GM19239 (cell line): ENCODE measurements around the gene TEKT3.

ENCODE experiments used
- DNase-seq: peaks from one replicate; pipeline ENCODE4 v3.0.0; 2011; ENCODE audit warnings: low spot score; ENCODE audit not compliant: insufficient read length
- FAIRE-seq: peaks from 2 replicates; lab custom pipeline; 2011; peaks lifted over from hg19 to GRCh38; lab: Jason Lieb, UNC

TEKT3 gene

DNA sequence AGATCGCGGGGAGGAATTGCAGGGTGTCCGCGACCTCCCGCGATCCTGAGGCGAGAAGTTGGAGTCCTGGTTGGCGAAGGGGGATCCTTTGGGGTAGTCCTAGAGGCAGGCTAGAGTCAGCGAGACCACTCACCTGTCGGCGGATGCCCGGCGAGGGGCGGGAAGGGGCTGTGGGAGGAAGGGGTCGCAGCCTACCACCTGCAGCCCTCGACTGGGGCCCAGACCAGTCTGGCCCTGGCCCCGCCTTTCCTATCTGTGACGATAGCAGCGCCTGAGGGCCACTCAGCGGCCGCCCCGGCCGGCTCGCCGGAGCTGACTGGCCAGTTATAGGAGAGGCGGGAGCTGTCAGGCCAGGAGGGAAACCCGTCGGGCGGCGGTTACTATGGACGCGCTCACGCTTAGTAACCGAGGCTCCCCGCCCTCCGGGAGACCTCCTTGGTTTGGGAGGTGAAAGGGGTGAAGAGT is at the start of gene TEKT3:
Gene TEKT3, minus strand, starts transcription at position 213 of the 465 bp plus-strand sequence. CDS start 10,012 bp downstream, outside the sequence.
- FAIRE-seq (no peak), DNase-seq (peak; percentile 12)

DNA sequence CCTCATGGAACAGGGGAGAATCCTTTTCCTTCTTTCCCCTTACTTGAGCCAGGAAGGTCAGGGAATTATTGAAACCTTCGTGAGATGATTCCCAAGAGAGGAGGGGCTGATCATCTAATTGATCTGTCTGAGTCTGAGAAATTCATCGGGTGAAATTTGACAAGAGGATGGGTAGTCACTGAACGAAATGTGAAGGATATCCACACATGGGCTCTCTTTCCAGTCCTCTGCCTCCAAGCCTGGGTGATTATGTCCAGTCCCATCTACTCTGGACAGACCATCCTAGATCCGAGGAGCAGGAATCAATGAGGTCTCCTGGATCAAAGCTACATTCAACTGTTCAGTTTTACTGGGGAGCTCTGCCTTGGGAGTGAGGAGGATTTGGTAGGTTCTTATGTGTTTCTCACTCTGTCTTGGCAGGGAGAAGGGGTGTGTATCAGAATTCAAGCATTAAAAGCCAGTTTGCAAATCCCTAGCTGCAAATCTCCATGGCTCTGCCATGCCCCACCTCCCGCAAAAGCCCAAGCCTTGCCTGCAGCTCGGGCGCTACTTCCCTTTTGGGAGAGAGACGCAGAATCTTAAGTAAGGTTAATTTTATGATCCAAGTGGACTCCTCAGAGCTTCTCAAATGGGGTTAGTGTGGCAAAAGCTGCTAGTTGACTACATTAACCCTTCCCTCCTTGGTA is 47.1 kb upstream of the TEKT3 start:
- no peak for DNase-seq

DNA sequence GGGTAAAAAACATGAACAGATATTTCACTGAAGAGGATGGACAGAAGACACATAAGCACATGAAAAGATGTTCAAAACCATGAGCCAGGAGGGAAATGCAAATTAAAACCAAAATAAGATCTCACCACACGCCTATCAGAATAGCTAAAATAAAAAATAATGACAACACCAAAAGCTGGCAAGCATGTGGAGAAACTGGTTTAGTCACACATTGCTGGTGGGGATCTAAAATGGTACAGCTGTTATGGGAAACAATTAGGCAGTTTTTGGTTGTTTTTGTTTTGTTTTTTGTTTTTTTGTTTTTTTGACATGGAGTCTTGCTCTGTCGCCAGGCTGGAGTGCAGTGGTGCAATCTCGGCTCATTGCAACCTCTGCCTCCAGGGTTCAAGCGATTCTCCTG is 44.7 kb upstream of the TEKT3 start:
- no peak for DNase-seq

More for the DNA sequence above, 47.1 kb upstream of the TEKT3 start:
- FAIRE-seq, result no peak

DNA sequence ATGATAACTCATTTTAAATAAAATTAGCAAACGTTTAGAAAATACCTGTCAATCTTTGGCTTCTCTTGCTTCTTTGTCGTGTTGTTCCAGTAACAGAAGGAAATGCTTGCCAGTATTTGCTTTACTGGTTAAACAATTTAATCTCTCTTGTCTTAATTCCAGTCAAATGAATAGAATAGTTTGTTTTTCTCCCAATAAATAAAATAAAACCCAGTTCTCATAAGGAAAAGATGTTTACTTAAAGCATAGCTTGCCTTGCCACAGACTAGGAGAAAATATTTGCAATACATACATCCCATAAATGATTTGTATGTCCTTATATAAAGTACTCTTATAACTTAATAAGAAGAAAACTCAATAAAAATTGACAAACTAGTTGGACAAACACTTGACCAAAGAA is 43.9 kb upstream of the TEKT3 start:
- no peak for DNase-seq
- no peak for FAIRE-seq

More for the DNA sequence above, 44.7 kb upstream of the TEKT3 start:
- FAIRE-seq, result no peak

DNA sequence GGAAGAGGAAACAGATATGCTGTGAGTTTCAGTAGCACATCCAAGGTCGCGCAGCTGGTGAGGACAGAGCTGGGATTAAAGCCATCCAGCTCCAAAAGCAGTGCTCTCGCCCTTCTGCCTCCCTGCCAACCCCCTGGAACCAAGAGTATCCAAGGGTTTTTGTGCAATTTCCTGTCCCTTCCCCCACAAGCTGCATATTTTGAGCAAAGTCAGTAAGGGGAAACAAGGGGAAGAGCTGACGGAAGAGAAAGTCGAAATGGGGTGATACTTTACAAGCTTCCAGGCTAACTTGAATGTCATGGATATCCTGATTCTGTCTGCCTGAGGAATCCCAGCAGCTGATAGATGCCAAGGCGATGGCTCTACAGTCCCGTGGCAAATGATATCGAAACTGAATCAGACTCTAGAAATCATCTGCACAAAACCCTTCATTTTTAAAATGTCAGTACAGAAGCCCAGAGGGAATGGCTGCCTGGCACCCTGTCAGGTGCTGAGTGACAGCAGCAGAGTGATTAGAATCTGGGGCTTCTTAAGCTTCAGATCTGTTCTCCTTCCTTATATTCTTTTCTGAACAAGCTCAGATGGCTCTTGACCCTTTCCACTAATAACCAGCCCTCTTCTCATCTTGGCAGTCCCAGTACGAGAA is 42.9 kb upstream of the TEKT3 start:
- FAIRE-seq, result no peak

DNA sequence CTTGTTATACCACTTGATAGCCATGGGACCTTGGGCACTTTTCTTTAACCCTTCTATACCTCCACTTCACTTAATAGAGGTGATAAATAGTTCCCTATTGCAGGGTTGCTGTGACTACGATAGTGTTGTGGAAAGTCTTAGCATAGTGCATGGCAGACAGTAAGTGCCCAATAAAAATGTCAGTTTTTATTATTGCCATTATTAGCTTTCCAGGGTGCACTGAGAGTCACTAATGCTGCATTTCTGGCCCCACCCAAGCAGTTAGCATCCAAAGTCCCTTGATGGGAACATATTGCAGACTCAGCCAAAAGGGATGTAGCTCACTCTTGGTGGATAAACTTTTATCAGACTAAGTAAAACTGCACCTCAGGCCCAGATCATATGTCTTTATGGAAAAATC is 41.5 kb upstream of the TEKT3 start:
- FAIRE-seq (no peak), DNase-seq (no peak)

More for the DNA sequence above, 42.9 kb upstream of the TEKT3 start:
- DNase-seq, result no peak

DNA sequence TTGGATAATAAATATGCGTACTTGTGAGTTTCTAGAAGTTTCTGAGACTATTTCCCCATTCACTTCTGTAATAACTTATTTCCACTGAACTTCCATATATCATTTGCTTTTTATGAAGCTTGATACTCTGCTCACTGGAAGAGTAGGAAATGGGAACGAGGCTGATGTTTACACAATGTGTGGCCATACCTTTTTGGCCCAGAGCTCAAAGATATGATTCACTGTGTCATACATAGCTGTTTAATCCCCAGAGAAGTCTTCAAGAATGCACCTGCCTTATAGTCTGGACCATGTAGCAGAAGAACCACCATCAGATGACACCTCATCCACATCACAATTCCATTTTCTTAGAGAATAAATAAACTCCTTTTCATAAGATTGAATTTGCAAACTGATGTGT is 40.3 kb upstream of the TEKT3 start:
- DNase-seq, result no peak
- no peak for FAIRE-seq

DNA sequence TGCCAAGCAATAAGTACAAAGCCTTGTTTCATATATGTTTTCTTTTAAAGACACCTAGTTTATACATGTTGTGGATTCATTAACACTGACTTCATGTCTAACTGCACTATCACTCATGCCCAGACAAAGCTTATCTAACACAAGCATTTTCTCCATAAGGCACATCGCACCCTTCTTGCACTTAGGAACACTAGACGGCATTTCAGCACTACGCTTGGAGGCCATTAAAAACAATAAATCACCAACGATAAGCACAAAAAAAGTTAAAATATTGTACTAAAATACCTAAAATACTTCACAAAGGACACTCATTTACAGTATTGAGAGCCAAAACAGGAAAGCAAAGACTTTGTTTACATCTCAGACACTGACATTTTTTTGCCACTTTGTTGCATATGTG is 39.0 kb upstream of the TEKT3 start:
- DNase-seq, result no peak
- no peak for FAIRE-seq

DNA sequence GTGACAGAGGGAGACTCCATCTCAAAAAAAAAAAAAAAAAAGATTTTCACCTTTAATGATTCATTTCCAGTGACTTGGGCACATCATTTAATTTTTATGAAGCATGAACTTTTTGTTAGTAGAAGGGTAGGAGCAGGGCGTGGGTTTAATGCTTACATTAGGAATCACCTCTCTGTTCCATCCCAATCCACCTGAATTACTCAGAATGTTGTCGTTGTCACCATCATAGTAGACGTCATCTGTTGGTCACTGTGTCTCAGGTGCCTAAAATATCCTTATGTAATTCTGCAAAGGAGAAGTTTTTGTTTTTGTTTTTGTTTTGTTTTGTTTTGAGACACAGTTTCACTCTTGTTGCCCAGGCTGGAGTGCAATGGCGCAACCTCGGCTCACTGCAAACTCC is 38.3 kb upstream of the TEKT3 start:
- DNase-seq (no peak), FAIRE-seq (no peak)

DNA sequence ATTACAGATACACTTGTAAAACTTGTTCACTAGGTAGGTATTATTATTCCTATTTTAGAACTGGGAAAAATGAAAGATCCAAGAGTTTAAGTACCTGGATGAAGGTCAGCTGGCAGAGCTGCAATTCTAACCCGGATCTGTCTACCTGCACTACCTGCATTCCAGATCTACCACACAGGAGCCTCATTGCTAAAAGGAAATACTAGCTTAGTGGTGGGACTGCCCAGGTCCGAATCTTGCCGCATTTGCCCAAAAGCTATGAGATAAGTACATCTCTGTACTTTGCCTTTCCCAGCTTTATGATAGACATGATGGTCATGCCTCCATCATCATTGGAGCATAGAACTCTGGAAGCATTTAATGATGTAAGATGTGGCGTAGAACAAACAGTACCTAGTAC is 36.8 kb upstream of the TEKT3 start:
- no peak for DNase-seq
- FAIRE-seq, result no peak

DNA sequence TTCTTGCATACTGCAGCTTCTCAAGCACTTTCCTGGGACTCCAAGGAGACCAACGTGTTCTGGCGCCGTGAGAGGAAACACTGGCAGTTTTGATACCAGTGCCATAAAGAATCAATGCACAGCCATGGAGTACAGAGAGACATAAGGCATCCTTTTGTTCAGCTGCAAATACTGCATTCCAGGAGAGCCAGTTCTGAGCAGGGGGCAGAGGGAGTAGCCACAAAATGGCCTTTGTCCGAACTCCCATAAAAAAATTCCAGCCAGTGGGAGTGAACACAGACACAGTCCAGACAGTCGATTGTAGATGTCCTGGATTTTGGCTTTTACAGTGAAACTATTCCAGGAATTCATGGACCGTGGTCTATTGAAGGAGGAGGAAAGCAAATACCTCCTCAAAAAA is 36.2 kb upstream of the TEKT3 start:
- no peak for FAIRE-seq
- DNase-seq, result no peak

DNA sequence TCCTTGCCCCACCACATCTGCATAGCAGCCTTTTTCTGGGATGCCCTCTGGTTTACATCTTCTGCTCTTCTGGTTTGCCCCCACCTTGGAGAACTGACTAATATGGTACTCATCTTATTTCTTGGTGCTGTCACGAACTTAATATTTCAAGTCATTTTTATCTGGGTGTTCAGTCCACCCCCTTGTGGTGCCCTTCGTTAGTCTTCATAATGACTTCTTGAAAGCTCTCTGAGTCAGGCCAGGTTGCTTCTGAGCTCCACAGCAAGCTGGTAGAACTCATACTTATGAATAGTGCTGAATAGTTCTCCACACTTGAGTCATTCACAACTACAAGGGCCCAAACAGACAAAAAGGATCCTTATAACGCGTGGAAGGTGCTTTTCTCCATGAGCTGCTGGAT is 35.8 kb upstream of the TEKT3 start:
- DNase-seq (no peak), FAIRE-seq (no peak)

DNA sequence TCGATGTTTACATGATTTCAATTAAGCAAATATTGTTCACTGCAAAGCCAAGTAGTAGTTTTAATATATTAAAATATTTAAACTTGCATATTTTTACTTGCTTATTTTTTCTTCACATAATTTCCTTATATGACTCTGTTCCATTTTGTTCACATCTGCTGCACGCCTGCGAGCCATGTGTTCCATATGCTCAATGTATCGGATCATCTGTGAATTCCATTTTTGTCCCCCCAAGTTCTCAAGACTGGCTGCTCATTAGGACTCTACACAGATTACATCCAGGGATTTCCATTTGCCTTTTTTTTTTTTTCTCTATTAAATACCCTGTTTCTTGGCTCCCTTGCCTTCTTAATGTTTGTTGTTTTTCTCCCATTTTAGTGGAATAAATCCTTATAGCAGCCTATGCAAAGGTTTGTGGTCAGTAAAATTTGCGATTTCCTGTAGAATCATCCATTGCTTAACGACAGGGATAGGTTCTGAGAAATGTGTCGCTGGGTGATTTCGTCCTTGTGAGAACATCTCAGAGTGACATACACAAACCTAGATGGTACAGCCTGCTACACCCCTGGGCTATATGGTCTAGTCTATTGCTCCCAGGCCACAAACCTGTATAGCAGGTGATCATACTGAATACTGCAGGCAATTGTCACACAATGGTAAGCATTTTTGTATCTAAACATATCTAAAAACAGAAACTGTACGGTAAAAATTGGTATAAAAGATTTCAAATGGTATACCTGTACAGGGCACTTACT is 30.2 kb upstream of the TEKT3 start:
- FAIRE-seq (no peak), DNase-seq (no peak)

DNA sequence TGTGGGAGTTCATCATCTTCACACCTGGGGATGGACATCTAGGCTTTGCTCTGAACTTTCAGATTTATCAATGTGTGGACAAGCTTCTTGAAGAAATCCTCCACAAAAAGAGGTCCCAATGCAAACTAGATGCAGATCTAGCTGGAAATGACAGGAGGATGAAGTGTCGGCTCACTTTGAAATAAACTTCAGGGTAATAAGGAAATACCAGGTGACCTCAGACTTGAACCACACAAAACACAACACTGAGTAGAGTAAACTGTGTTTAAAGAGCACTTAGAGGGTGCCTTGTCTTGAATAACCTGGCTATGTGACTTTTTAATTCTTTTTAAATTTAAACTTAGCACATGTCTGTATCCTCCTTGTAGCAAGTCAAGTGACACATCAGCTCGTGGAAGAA is 27.2 kb upstream of the TEKT3 start:
- DNase-seq (no peak), FAIRE-seq (no peak)

DNA sequence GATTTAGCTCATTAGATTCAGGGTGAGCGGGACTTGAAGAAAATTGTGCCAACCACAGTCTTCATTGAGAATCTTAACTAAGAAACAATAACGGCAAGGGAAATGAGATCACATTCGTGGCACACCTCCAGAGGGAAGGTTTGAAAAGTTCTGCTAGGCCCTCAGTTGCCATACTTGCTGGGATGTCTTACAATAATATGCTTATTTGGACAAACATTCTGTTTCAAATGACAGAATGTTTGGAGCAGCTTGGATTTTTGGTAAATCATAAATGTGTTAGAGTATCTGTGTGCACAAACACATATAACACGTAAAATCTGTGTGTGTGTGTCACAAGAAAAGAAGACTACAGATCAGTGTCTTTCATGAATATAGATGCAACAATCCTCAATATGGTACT is 24.6 kb upstream of the TEKT3 start:
- FAIRE-seq (no peak), DNase-seq (no peak)

DNA sequence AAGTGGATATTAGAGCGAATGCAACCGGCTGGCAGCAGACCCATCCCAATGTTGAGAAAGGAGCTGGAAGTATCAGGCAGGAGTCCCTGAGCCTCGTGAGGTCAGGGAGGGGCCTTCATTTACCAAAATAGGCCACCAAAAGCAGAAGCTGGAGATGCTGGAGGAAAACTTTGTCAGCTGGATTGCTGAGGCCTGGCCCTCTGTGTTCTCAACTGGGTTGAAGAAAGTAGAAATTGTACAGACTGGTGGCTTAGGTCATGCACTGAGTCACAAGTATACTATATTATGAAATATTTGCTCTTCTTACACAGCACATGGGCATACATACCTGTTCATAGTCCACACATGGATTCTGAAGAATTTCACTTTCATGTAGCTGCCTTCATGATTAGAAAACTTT is 23.2 kb upstream of the TEKT3 start:
- FAIRE-seq (no peak), DNase-seq (no peak)

DNA sequence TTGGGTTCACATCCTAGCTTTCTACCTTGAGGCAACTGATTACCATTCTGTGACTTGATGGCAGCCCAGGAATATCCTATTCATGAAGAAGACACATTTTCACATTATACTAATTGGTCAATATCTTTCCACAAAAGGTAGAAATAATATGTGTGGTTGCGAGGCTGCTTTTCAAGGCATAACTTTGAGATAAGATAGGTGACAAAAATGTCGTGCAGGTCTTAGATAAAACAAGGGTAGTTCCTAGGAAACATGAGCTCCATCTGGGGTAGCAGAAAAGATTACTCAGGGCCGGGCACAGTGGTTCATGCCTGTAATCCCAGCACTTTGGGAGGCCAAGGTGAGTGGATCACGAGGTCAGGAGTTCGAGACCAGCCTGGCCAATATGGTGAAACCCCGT is 22.3 kb upstream of the TEKT3 start:
- DNase-seq (no peak), FAIRE-seq (no peak)

DNA sequence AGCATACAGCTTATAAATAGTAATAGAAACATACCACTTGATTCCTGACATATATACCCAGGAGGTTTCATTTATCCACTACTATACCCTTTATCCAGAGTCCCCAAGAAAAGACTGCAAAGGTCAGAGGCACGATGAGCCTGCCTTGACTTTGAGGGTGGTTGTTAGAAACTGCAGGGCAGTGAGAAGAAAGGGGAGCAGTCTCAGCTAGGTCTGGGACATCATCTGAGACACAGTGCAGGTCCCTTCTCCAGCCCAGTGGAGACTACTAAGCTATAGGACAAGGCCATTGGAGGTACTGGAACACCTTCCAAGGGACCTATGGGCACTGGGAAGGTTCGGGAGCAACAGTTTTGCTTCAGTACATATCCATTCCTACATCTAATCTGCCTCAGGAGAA is 20.2 kb upstream of the TEKT3 start:
- DNase-seq, result no peak
- no peak for FAIRE-seq

DNA sequence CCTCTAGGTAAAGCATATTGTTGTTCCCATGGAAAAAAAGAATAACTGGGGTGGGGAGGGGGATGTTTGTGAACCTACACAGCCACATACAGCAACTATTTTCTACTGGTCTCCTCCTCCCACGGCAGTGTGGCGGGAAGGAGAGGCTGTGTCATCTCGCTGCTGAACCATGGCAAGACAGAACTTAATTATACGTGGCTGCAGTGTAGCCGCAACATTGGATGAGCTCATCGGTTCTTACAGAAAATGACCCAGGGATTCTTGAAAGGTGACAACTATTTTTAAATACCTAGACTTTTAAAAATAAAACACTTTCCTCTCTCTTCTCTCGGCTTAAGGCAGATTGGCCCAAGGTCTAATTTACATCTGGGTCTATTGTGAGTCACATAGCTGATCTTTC is 19.8 kb upstream of the TEKT3 start:
- DNase-seq, result no peak
- no peak for FAIRE-seq

DNA sequence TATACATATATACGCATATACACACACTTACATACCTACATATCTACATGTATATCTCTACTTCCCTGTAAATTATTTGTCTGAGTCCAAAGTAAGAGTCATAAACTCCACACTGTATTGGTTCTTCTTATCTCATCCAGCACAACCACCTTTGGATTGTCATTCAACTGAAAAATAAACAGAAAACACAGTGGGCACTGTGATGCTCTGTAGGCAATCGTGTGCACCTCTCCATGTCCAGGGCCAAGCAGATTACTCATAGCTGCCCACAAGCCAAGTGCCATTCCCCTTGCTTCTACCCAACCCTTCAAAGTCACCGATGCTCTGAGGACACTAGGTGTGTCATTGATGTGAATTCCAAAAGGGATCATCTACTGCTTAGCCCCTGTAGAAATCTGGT is 12.9 kb upstream of the TEKT3 start:
- FAIRE-seq (no peak), DNase-seq (no peak)

DNA sequence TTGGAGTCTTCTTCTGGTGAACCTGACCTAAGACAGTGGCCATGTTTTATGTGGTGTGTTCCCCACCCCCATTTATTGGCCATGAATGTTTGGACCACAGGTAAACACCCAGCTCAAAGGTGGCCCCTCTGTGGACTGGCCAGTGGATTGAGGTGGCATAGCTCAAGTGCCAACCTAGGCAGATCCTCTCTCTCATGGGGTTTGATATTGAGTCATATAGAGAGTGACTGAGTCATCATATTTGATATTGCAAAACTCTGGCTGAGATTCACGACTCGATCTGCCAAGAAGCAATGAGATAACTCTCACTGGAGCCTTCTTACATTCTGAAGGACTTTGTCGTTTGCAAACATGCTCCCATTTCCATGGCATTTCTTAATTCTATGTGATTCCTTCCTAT is 10.5 kb upstream of the TEKT3 start:
- DNase-seq, result no peak
- FAIRE-seq, result no peak
